GM23338 (cell line): ENCODE results near the gene CYYR1. TPM values are rescaled to one million over a fixed set of nuclear protein-coding genes. Genes with fewer than 3 reads are reported as not detected.

Experiments used
- ATAC-seq: fragments of 200-7000 bp; cut with Tn5 transposase; 3 replicates; pipeline ENCODE4 v1.9.1; 2020
- DNase-seq: peaks from one replicate; pipeline ENCODE4 v3.0.0-alpha.2; 2015; ENCODE audit warnings: low spot score
- H2AFZ ChIP-seq: fragments of 200-600 bp; sonication (generic); 2 replicates; pipeline ENCODE4 v1.8.0; 2016; ENCODE audit warnings: antibody characterized with exemption, mild to moderate bottlenecking, moderate library complexity
- H3F3A ChIP-seq: fragments of 200-600 bp; sonication (generic); replicated peaks from 2 replicates; pipeline ENCODE4 v1.8.0; 2017; ENCODE audit warnings: antibody characterized with exemption, mixed run types, low read depth
- H3K27ac ChIP-seq: fragments of 200-600 bp; sonication (generic); 2 replicates; pipeline ENCODE4 v1.6.1; 2016; ENCODE audit warnings: low read depth
- H3K27me3 ChIP-seq: fragments of 200-600 bp; sonication (generic); 2 replicates; pipeline ENCODE4 v1.8.0; 2016; ENCODE audit warnings: mild to moderate bottlenecking, mixed run types, moderate library complexity; ENCODE audit not compliant: insufficient read depth
- H3K36me3 ChIP-seq: fragments of 200-600 bp; sonication (generic); 2 replicates; pipeline ENCODE4 v1.8.0; 2016; ENCODE audit warnings: mild to moderate bottlenecking; ENCODE audit not compliant: insufficient read depth
- H3K4me1 ChIP-seq: fragments of 200-600 bp; sonication (generic); 2 replicates; pipeline ENCODE4 v1.8.0; 2016; ENCODE audit warnings: mild to moderate bottlenecking, moderate library complexity; ENCODE audit not compliant: insufficient read depth
- H3K4me2 ChIP-seq: fragments of 200-600 bp; sonication (generic); 2 replicates; pipeline ENCODE4 v1.7.1; 2017; ENCODE audit warnings: mixed run types
- H3K4me3 ChIP-seq: fragments of 200-600 bp; sonication (generic); 2 replicates; pipeline ENCODE4 v1.6.1; 2016; ENCODE audit warnings: mixed run types
- H3K79me2 ChIP-seq: fragments of 200-600 bp; sonication (generic); replicated peaks from 2 replicates; pipeline ENCODE4 v1.8.0; 2017; ENCODE audit warnings: mild to moderate bottlenecking; ENCODE audit not compliant: insufficient read depth
- H3K9me2 ChIP-seq: fragments of 200-600 bp; sonication (generic); 2 replicates; pipeline ENCODE4 v1.8.0; 2017; ENCODE audit not compliant: insufficient read depth
- H4K20me1 ChIP-seq: fragments of 200-600 bp; sonication (generic); replicated peaks from 2 replicates; pipeline ENCODE4 v1.8.0; 2017; ENCODE audit warnings: mild to moderate bottlenecking; ENCODE audit not compliant: insufficient read depth
- H3K27ac Mint-ChIP-seq: 2 replicates; pipeline ENCODE4 v1.8.0; 2020; ENCODE audit warnings: inconsistent platforms, mild to moderate bottlenecking, moderate library complexity, mixed read lengths
- H3K27me3 Mint-ChIP-seq: 3 replicates; pipeline ENCODE4 v1.8.0; 2022; ENCODE audit warnings: low read depth, mild to moderate bottlenecking, moderate library complexity, mixed read lengths, inconsistent platforms; ENCODE audit not compliant: insufficient read depth, poor library complexity
- H3K36me3 Mint-ChIP-seq: 3 replicates; pipeline ENCODE4 v1.8.0; 2021; ENCODE audit warnings: low read depth, mild to moderate bottlenecking, inconsistent platforms, moderate library complexity, mixed read lengths
- H3K4me1 Mint-ChIP-seq: 3 replicates; pipeline ENCODE4 v1.8.0; 2020; ENCODE audit warnings: mild to moderate bottlenecking, inconsistent platforms, mixed read lengths
- H3K4me3 Mint-ChIP-seq: 3 replicates; pipeline ENCODE4 v1.8.0; 2021; ENCODE audit warnings: moderate library complexity, mild to moderate bottlenecking, inconsistent platforms, mixed read lengths
- H3K9me3 Mint-ChIP-seq: 3 replicates; pipeline ENCODE4 v1.8.0; 2020; ENCODE audit warnings: moderate library complexity, mild to moderate bottlenecking, inconsistent platforms, mixed read lengths
- CREB1 ChIP-seq: fragments of 250-450 bp; sonication (Bioruptor Pico); IDR thresholded peaks from 2 replicates; pipeline ENCODE4 v1.5.0; 2020; ENCODE audit warnings: low read depth, mild to moderate bottlenecking, moderate library complexity
- POLR2AphosphoS5 ChIP-seq: IDR thresholded peaks from 2 replicates; pipeline ENCODE4 v1.6.1; 2016; ENCODE audit warnings: antibody characterized with exemption, low read depth
- polyA plus RNA-seq: library from polyadenylated mRNA; unstranded; fragments of >200 nt; fragmentation: Nextera tagmentation; extraction: Ambion mirVana; gene quantifications from 2 replicates; pipeline ENCODE4 v1.2.1, GENCODE V29; 2016
- total RNA-seq: library from RNA; depleted of rRNA; stranded (reverse); fragments of >200 nt; shearing (Covaris generic); gene quantifications from 2 replicates; pipeline ENCODE4 v1.2.3, GENCODE V29; 2014
- TF ChIP-seq, protein P1 (sequence below): IDR thresholded peaks from one replicate; pipeline ENCODE4 v1.6.1; 2018; ENCODE audit warnings: antibody characterized with exemption; ENCODE audit not compliant: unreplicated experiment
- TF ChIP-seq, protein P2 (sequence below): fragments of 250-450 bp; sonication (Bioruptor Pico); IDR thresholded peaks from 2 replicates; pipeline ENCODE4 v1.5.0; 2020; ENCODE audit warnings: mild to moderate bottlenecking, moderate library complexity

CYYR1 gene
- total and polyA plus RNA-seq, 2 experiments from 2014 or later: 23.8 to 25.4 TPM

DNA sequence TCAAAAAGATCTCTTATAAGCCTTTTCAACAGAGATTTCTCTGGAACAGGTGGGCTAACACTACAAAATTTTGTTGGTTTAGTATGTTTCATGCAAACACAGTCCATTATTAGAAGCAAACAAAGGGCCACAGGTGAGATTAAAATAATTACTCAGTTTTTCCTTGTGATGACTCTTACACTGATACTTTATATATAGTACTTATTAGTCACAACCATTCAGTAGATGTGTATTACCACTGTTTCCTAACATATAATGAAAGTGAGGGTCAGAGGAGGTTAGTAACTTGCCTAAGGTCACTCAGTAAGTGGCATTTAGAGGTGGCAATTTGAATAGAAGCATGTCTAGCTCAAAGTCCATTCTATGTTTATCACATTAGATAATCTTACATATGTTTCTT lies 44.2 kb downstream of the CYYR1 start (continued):
- TF ChIP-seq, protein P1, sequence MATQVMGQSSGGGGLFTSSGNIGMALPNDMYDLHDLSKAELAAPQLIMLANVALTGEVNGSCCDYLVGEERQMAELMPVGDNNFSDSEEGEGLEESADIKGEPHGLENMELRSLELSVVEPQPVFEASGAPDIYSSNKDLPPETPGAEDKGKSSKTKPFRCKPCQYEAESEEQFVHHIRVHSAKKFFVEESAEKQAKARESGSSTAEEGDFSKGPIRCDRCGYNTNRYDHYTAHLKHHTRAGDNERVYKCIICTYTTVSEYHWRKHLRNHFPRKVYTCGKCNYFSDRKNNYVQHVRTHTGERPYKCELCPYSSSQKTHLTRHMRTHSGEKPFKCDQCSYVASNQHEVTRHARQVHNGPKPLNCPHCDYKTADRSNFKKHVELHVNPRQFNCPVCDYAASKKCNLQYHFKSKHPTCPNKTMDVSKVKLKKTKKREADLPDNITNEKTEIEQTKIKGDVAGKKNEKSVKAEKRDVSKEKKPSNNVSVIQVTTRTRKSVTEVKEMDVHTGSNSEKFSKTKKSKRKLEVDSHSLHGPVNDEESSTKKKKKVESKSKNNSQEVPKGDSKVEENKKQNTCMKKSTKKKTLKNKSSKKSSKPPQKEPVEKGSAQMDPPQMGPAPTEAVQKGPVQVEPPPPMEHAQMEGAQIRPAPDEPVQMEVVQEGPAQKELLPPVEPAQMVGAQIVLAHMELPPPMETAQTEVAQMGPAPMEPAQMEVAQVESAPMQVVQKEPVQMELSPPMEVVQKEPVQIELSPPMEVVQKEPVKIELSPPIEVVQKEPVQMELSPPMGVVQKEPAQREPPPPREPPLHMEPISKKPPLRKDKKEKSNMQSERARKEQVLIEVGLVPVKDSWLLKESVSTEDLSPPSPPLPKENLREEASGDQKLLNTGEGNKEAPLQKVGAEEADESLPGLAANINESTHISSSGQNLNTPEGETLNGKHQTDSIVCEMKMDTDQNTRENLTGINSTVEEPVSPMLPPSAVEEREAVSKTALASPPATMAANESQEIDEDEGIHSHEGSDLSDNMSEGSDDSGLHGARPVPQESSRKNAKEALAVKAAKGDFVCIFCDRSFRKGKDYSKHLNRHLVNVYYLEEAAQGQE: no peak

- H3F3A ChIP-seq: no peaks in the 10 kb centered on the region
- H3K4me2 ChIP-seq: no peak overlapping the region
- H3K36me3 ChIP-seq: peaks cover 4% of the 10 kb centered on the region; the same call in 1 of the 2 replicates
- Mint-ChIP-seq H3K4me3 (no peak overlapping the region), H3K27me3 (no peaks in the 10 kb centered on the region), H3K36me3 (peaks cover 29% of the 10 kb centered on the region), H3K27ac (no peak overlapping the region), H3K4me1 (no peaks in the 10 kb centered on the region), H3K9me3 (peaks cover 17% of the 10 kb centered on the region)
- H2AFZ ChIP-seq: no peak overlapping the region
- no peaks in the 10 kb centered on the region for H3K79me2 ChIP-seq
- TF ChIP-seq POLR2AphosphoS5 (no peak), CREB1 (no peak)
- no peaks in the 10 kb centered on the region for H3K9me2 ChIP-seq
- no peaks in the 10 kb centered on the region; the same call in none of the 2 replicates for H4K20me1 ChIP-seq
- H3K4me3 ChIP-seq: no peak overlapping the region
- no peak overlapping the region for H3K27ac ChIP-seq
- H3K27me3 ChIP-seq: no peaks in the 10 kb centered on the region
- no peak for DNase-seq
- no peak for ATAC-seq
- no peaks in the 10 kb centered on the region for H3K4me1 ChIP-seq
Measured at GRCh38 chr21:26522704-26523103, 50.4 kb downstream of the CYYR1 start.

DNA sequence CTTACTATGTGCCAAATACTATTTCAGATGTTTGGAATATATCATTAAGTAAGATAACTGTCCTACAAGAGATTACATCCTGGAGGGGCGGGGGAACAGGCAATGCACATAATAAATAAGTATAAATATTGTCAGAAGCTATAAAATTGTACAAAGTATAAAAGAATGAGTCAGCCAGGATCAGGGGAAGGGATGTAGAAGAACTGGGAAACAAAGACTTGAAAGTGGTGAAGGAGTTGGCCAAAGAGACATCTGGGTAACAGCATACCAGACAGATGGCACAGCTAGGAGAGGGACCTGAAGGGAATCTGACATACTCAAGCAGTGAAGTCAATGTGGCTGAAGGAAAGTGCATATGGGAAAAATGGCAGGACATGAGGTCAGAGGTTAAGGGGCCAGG lies 53.9 kb downstream of the CYYR1 start:
- Histone ChIP-seq H3K36me3 (peaks cover 4% of the 10 kb centered on the region; the same call in 1 of the 2 replicates), H3F3A (no peaks in the 10 kb centered on the region), H3K9me2 (no peaks in the 10 kb centered on the region), H3K27me3 (no peaks in the 10 kb centered on the region), H2AFZ (no peak overlapping the region), H3K79me2 (no peaks in the 10 kb centered on the region), H3K27ac (no peak overlapping the region), H3K4me1 (no peaks in the 10 kb centered on the region; the same call in 1 of the 2 replicates), H3K4me3 (no peak overlapping the region), H3K4me2 (no peak overlapping the region), H4K20me1 (no peaks in the 10 kb centered on the region; the same call in 1 of the 2 replicates)
- Mint-ChIP-seq H3K4me3 (no peak overlapping the region), H3K27ac (no peak overlapping the region), H3K27me3 (no peaks in the 10 kb centered on the region), H3K4me1 (peaks cover 3% of the 10 kb centered on the region; the same call in 2 of the 3 replicates), H3K36me3 (peaks cover 31% of the 10 kb centered on the region), H3K9me3 (peaks cover 17% of the 10 kb centered on the region)
- ATAC-seq (no peak), DNase-seq (no peak)
- TF ChIP-seq, protein P2, sequence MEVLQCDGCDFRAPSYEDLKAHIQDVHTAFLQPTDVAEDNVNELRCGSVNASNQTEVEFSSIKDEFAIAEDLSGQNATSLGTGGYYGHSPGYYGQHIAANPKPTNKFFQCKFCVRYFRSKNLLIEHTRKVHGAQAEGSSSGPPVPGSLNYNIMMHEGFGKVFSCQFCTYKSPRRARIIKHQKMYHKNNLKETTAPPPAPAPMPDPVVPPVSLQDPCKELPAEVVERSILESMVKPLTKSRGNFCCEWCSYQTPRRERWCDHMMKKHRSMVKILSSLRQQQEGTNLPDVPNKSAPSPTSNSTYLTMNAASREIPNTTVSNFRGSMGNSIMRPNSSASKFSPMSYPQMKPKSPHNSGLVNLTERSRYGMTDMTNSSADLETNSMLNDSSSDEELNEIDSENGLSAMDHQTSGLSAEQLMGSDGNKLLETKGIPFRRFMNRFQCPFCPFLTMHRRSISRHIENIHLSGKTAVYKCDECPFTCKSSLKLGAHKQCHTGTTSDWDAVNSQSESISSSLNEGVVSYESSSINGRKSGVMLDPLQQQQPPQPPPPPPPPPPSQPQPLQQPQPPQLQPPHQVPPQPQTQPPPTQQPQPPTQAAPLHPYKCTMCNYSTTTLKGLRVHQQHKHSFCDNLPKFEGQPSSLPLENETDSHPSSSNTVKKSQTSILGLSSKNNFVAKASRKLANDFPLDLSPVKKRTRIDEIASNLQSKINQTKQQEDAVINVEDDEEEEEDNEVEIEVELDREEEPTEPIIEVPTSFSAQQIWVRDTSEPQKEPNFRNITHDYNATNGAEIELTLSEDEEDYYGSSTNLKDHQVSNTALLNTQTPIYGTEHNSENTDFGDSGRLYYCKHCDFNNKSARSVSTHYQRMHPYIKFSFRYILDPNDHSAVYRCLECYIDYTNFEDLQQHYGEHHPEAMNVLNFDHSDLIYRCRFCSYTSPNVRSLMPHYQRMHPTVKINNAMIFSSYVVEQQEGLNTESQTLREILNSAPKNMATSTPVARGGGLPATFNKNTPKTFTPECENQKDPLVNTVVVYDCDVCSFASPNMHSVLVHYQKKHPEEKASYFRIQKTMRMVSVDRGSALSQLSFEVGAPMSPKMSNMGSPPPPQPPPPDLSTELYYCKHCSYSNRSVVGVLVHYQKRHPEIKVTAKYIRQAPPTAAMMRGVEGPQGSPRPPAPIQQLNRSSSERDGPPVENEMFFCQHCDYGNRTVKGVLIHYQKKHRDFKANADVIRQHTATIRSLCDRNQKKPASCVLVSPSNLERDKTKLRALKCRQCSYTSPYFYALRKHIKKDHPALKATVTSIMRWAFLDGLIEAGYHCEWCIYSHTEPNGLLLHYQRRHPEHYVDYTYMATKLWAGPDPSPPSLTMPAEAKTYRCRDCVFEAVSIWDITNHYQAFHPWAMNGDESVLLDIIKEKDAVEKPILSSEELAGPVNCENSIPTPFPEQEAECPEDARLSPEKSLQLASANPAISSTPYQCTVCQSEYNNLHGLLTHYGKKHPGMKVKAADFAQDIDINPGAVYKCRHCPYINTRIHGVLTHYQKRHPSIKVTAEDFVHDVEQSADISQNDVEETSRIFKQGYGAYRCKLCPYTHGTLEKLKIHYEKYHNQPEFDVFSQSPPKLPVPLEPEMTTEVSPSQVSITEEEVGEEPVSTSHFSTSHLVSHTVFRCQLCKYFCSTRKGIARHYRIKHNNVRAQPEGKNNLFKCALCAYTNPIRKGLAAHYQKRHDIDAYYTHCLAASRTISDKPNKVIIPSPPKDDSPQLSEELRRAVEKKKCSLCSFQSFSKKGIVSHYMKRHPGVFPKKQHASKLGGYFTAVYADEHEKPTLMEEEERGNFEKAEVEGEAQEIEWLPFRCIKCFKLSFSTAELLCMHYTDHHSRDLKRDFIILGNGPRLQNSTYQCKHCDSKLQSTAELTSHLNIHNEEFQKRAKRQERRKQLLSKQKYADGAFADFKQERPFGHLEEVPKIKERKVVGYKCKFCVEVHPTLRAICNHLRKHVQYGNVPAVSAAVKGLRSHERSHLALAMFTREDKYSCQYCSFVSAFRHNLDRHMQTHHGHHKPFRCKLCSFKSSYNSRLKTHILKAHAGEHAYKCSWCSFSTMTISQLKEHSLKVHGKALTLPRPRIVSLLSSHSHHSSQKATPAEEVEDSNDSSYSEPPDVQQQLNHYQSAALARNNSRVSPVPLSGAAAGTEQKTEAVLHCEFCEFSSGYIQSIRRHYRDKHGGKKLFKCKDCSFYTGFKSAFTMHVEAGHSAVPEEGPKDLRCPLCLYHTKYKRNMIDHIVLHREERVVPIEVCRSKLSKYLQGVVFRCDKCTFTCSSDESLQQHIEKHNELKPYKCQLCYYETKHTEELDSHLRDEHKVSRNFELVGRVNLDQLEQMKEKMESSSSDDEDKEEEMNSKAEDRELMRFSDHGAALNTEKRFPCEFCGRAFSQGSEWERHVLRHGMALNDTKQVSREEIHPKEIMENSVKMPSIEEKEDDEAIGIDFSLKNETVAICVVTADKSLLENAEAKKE (CRISPR knock-in tag): no peak
- TF ChIP-seq, protein P1: no peak
